Loucy (cell line): ENCODE results near the gene DCAF6.

Source experiments
- CTCF ChIP-seq: fragments of 200-600 bp; sonication (generic); conservative IDR thresholded peaks from 2 replicates; pipeline ENCODE4 v1.5.1; 2014; ENCODE audit warnings: mild to moderate bottlenecking, antibody characterized with exemption, low read length
- EZH2phosphoT487 ChIP-seq: fragments of 200-600 bp; IDR thresholded peaks from 2 replicates; pipeline ENCODE4 v1.6.1; 2018; ENCODE audit warnings: antibody characterized with exemption, mild to moderate bottlenecking, moderate library complexity, borderline replicate concordance

DNA sequence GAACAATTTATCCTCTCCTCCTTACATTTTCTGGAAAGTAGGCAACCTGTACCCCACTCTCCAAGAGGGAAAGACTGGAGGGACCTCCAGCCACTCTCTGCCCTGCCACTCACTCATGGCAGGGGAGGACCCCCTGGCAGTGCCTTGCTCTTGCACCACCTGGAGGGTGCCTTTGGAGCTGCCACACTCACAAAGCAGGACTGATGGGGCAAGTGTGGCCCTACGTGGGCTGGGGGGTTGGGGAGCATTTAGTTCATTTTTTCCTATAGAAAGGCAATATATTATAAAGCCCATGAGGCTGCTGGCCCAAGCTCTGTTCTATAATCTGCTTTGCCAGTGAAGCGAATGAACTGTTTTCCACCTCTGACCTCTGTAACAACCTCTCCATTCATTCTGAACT, 150.0 kb downstream of the DCAF6 start:
- peak; percentile 54 for TF ChIP-seq CTCF
- TF ChIP-seq EZH2phosphoT487: no peak
